IMR-90 (cell line): ENCODE results near the gene AMOTL1. TPM values are rescaled to one million over a fixed set of nuclear protein-coding genes. Genes with fewer than 3 reads are reported as not detected.

Source experiments
- ATAC-seq: fragments of 200-7000 bp; cut with Tn5 transposase; 2 replicates; pipeline ENCODE4 v1.9.1; 2020; ENCODE audit warnings: low read depth, mild to moderate bottlenecking, moderate library complexity
- BruUV-seq: library from RNA; stranded (reverse); fragments of 400-500 nt; replicated peaks from 2 replicates; lab custom pipeline; 2021; lab: Mats Ljungman, UMichigan
- CTCF ChIA-PET: fragments of 300-600 bp; formaldehyde crosslinking; extraction: SDS; loops from one replicate; lab custom pipeline; 2021; ENCODE audit warnings: antibody characterized with exemption; lab: Yijun Ruan, JAX
- POLR2A ChIA-PET: fragments of 300-600 bp; sonication (Branson Sonifier 250); formaldehyde crosslinking; loops from one replicate; lab custom pipeline; 2022; ENCODE audit warnings: antibody characterized with exemption; ENCODE audit not compliant: unreplicated experiment; lab: Charles Lee
- DNase-seq: peaks from one replicate; pipeline ENCODE4 v3.0.0; 2013
- H2AFZ ChIP-seq: replicated peaks from 2 replicates; pipeline ENCODE3; 2013; ENCODE audit warnings: low read length, mild to moderate bottlenecking; ENCODE audit not compliant: poor library complexity
- H2AK5ac ChIP-seq: 2 replicates; pipeline ENCODE4 v1.6.1; 2013; ENCODE audit warnings: low read depth, low read length, inconsistent platforms
- H2AK9ac ChIP-seq: replicated peaks from 2 replicates; pipeline ENCODE3; 2013; ENCODE audit warnings: mild to moderate bottlenecking, low read depth, low read length, moderate library complexity; ENCODE audit not compliant: poor library complexity
- H2BK120ac ChIP-seq: 2 replicates; pipeline ENCODE4 v1.6.1; 2013; ENCODE audit warnings: low read depth, low read length, inconsistent platforms
- H2BK15ac ChIP-seq: 3 replicates; pipeline ENCODE4 v1.6.1; 2013; ENCODE audit warnings: low read depth, low read length, inconsistent platforms
- H2BK20ac ChIP-seq: 2 replicates; pipeline ENCODE4 v1.6.1; 2013; ENCODE audit warnings: low read depth, mild to moderate bottlenecking, inconsistent platforms, low read length, moderate library complexity
- H2BK5ac ChIP-seq: 2 replicates; pipeline ENCODE4 v1.6.1; 2013; ENCODE audit warnings: mild to moderate bottlenecking, low read depth, low read length, inconsistent platforms; ENCODE audit not compliant: poor library complexity, severe bottlenecking
- H3K14ac ChIP-seq: replicated peaks from 2 replicates; pipeline ENCODE4 v1.6.1; 2013; ENCODE audit warnings: low read depth, low read length, inconsistent platforms
- H3K18ac ChIP-seq: 2 replicates; pipeline ENCODE4 v1.6.1; 2013; ENCODE audit warnings: low read depth, low read length, control low read depth
- H3K23ac ChIP-seq: 2 replicates; pipeline ENCODE4 v1.6.1; 2013; ENCODE audit warnings: low read depth, low read length, inconsistent platforms
- H3K27ac ChIP-seq: 2 replicates; pipeline ENCODE4 v1.5.1; 2013; ENCODE audit warnings: mild to moderate bottlenecking, control low read depth, low read length; ENCODE audit not compliant: insufficient read depth
- H3K27me3 ChIP-seq: 2 replicates; pipeline ENCODE4 v1.6.1; 2013; ENCODE audit warnings: low read length; ENCODE audit not compliant: control insufficient read depth, insufficient read depth
- H3K36me3 ChIP-seq: 2 replicates; pipeline ENCODE4 v1.6.1; 2013; ENCODE audit warnings: low read length, mixed read lengths; ENCODE audit not compliant: control insufficient read depth, insufficient read depth
- H3K4ac ChIP-seq: 2 replicates; pipeline ENCODE4 v1.6.1; 2013; ENCODE audit warnings: low read depth, low read length, inconsistent platforms
- H3K4me1 ChIP-seq: 2 replicates; pipeline ENCODE4 v1.6.1; 2013; ENCODE audit warnings: low read length, mixed read lengths; ENCODE audit not compliant: control insufficient read depth, insufficient read depth
- H3K4me2 ChIP-seq: 2 replicates; pipeline ENCODE4 v1.6.1; 2013; ENCODE audit warnings: low read depth, mild to moderate bottlenecking, control low read depth, low read length, moderate library complexity
- H3K4me3 ChIP-seq: 2 replicates; pipeline ENCODE4 v1.5.1; 2013; ENCODE audit warnings: low read depth, mild to moderate bottlenecking, control low read depth, low read length, moderate library complexity; ENCODE audit not compliant: insufficient read depth
- H3K56ac ChIP-seq: 2 replicates; pipeline ENCODE4 v1.6.1; 2013; ENCODE audit warnings: low read length, inconsistent platforms; ENCODE audit not compliant: insufficient read depth; ENCODE audit errors: extremely low read depth
- H3K79me1 ChIP-seq, 2 experiments: 2 replicates each; pipeline ENCODE4 v1.6.1; 2013; ENCODE audit warnings: low read length in 2 of 2, inconsistent platforms in 1 of 2, low read depth in 1 of 2
- H3K9ac ChIP-seq: 2 replicates; pipeline ENCODE4 v1.6.1; 2013; ENCODE audit warnings: low read depth, low read length, control low read depth
- H3K9me1 ChIP-seq: 2 replicates; pipeline ENCODE4 v1.6.1; 2013; ENCODE audit warnings: low read length, inconsistent platforms; ENCODE audit not compliant: insufficient read depth
- H3K9me3 ChIP-seq: 2 replicates; pipeline ENCODE4 v1.6.1; 2013; ENCODE audit warnings: low read length; ENCODE audit not compliant: control insufficient read depth, insufficient read depth
- H4K20me1 ChIP-seq: 2 replicates; pipeline ENCODE4 v1.6.1; 2013; ENCODE audit warnings: low read length, inconsistent platforms; ENCODE audit not compliant: insufficient read depth
- H4K5ac ChIP-seq: 2 replicates; pipeline ENCODE4 v1.6.1; 2013; ENCODE audit warnings: mild to moderate bottlenecking, low read depth, low read length, control low read depth
- H4K8ac ChIP-seq, 2 experiments: 2 replicates each; pipeline ENCODE4 v1.6.1; 2013; ENCODE audit warnings: low read depth in 2 of 2, low read length in 2 of 2, control low read depth in 1 of 2, inconsistent platforms in 1 of 2
- H4K91ac ChIP-seq: 2 replicates; pipeline ENCODE4 v1.6.1; 2013; ENCODE audit warnings: low read depth, low read length, inconsistent platforms; ENCODE audit not compliant: insufficient read depth
- BHLHE40 ChIP-seq: fragments of 150-350 bp; IDR thresholded peaks from 2 replicates; pipeline ENCODE4 v1.6.1; 2016; ENCODE audit warnings: mild to moderate bottlenecking, low read depth, low read length
- CHD1 ChIP-seq: IDR thresholded peaks from 2 replicates; pipeline ENCODE4 v1.6.1; 2012; ENCODE audit warnings: low read depth, low read length, improper control_type of control experiment
- FOS ChIP-seq: fragments of 150-350 bp; IDR thresholded peaks from 2 replicates; pipeline ENCODE4 v1.6.1; 2016; ENCODE audit warnings: low read depth, low read length
- MAFK ChIP-seq: IDR thresholded peaks from 2 replicates; pipeline ENCODE4 v1.6.1; 2012; ENCODE audit warnings: low read depth, low read length, improper control_type of control experiment
- MAZ ChIP-seq: IDR thresholded peaks from 2 replicates; pipeline ENCODE4 v1.6.1; 2012; ENCODE audit warnings: low read depth, mild to moderate bottlenecking, low read length, improper control_type of control experiment, moderate library complexity, borderline replicate concordance
- RFX5 ChIP-seq: IDR thresholded peaks from 2 replicates; pipeline ENCODE4 v1.8.0; 2012; ENCODE audit warnings: low read depth, mild to moderate bottlenecking, low read length, moderate library complexity
- WGBS, 2 experiments: methylation state at CpG; one replicate each; pipeline versions ENCODE4 v1.1.5 to v1.1.7; 2013; ENCODE audit warnings: missing lambda C conversion rate in 2 of 2; ENCODE audit not compliant: insufficient read length in 1 of 2; ENCODE audit errors: extremely low coverage in 2 of 2; 5-methylcytosine and 5-hydroxymethylcytosine counted together
- dilution Hi-C: fragments of 300-500 bp; cut with HindIII; formaldehyde crosslinking; loops from one replicate; pipeline ENCODE4 v1.14.3; 2018; ENCODE audit warnings: low sequenced_read_pairs; ENCODE audit not compliant: unreplicated experiment
- in situ Hi-C: fragments of 300-500 bp; cut with MboI; formaldehyde crosslinking; loops from 3 replicates; pipeline ENCODE4 v1.14.3; 2019; ENCODE audit warnings: low sequenced_read_pairs, inconsistent platforms, mixed read lengths
- intact Hi-C: fragments of 100-400 bp; cut with micrococcal nuclease; formaldehyde crosslinking; loops from 2 replicates; pipeline ENCODE4 v1.10.0; 2022
- polyA plus RNA-seq, 3 experiments: library from polyadenylated mRNA; depleted of rRNA; stranded (reverse); fragments of >200 nt; gene quantifications; 2 replicates each; pipeline ENCODE4 v1.2.3, GENCODE V29; 2012; ENCODE audit warnings: low replicate concordance in 1 of 3
- total RNA-seq: library from RNA; depleted of rRNA; stranded (reverse); fragments of >200 nt; gene quantifications from 2 replicates; pipeline ENCODE4 v1.2.3, GENCODE V29; 2012
- TF ChIP-seq, protein P1 (sequence below): conservative IDR thresholded peaks from 2 replicates; pipeline ENCODE4 v1.5.1; 2012; ENCODE audit warnings: mild to moderate bottlenecking, low read depth, low read length, improper control_type of control experiment

Gene AMOTL1
- total and polyA plus RNA-seq, 2 of the 4 experiments (the other 2 are of a cell fraction), result 18.6 to 49.5 TPM

DNA sequence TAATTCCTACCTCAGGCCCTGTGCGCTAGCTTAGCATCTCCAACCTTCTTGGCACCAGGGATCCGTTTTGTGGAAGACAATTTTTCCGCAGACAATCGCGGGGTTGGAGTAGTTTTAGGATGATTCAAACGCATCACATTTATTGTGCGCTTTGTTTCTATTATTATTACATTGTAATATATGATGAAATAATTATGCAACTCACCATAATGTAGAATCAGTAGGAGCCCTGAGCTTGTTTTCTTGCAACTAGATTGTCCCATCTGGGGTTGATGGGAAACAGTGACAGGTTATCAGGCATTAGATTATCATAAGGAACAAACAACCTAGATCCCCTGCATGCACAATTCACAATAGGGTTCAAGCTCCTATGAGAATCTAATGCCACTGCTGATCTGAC lies 52.3 kb downstream of the AMOTL1 start:
- H2AK9ac ChIP-seq, result no peak overlapping the region
- H2BK20ac ChIP-seq, result no peak overlapping the region
- BruUV-seq, result no TSS peak
- ATAC-seq, result no peak
- no peak overlapping the region for H2AK5ac ChIP-seq
- CTCF ChIA-PET, result no interaction called here
- H2BK15ac ChIP-seq, result no peak overlapping the region
- WGBS, 2 experiments, result no CpG with 5 or more reads among the region's 7 CpGs
- no peak overlapping the region for H3K4me3 ChIP-seq
- no peak overlapping the region for H3K14ac ChIP-seq
- intact Hi-C loops (no loop called here), dilution Hi-C loops (no loop called here), in situ Hi-C loops (no loop called here)
- no peaks in the 10 kb centered on the region for H4K20me1 ChIP-seq
- POLR2A ChIA-PET, result no interaction called here
- no peak for DNase-seq
- H3K9ac ChIP-seq, result no peak overlapping the region
- no peak overlapping the region for H4K91ac ChIP-seq
- no peaks in the 10 kb centered on the region for H3K27me3 ChIP-seq
- H3K27ac ChIP-seq, result no peak overlapping the region
- 0 out of 2 replicates have a peak, but pooled peaks cover 2% of the 10 kb centered on the region for H3K4me1 ChIP-seq
- peaks cover 61 to 66% of the 10 kb centered on the region in 2 experiments for H3K79me1 ChIP-seq
- H3K9me1 ChIP-seq, result peaks cover 8% of the 10 kb centered on the region; the same call in 1 of the 2 replicates
- no peak overlapping the region for H2BK120ac ChIP-seq
- no peak overlapping the region for H3K4ac ChIP-seq
- no peak overlapping the region for H3K4me2 ChIP-seq
- H3K18ac ChIP-seq, result no peak overlapping the region
- no peak overlapping the region for H3K23ac ChIP-seq
- H3K36me3 ChIP-seq, result peaks cover 47% of the 10 kb centered on the region
- H4K8ac ChIP-seq, result no peak overlapping the region
- H3K56ac ChIP-seq, result no peak overlapping the region
- H4K5ac ChIP-seq, result no peak overlapping the region
- H2AFZ ChIP-seq, result no peak overlapping the region
- H3K9me3 ChIP-seq, result no peaks in the 10 kb centered on the region; the same call in 1 of the 2 replicates
- no peak overlapping the region for H2BK5ac ChIP-seq
- TF ChIP-seq BHLHE40 (no peak), MAZ (no peak), MAFK (no peak), RFX5 (no peak), FOS (no peak), CHD1 (no peak)
- TF ChIP-seq, protein P1, sequence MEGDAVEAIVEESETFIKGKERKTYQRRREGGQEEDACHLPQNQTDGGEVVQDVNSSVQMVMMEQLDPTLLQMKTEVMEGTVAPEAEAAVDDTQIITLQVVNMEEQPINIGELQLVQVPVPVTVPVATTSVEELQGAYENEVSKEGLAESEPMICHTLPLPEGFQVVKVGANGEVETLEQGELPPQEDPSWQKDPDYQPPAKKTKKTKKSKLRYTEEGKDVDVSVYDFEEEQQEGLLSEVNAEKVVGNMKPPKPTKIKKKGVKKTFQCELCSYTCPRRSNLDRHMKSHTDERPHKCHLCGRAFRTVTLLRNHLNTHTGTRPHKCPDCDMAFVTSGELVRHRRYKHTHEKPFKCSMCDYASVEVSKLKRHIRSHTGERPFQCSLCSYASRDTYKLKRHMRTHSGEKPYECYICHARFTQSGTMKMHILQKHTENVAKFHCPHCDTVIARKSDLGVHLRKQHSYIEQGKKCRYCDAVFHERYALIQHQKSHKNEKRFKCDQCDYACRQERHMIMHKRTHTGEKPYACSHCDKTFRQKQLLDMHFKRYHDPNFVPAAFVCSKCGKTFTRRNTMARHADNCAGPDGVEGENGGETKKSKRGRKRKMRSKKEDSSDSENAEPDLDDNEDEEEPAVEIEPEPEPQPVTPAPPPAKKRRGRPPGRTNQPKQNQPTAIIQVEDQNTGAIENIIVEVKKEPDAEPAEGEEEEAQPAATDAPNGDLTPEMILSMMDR, result no peak
